HCT116 (cell line): ENCODE measurements around the gene PATZ1. TPM values are rescaled to one million over a fixed set of nuclear protein-coding genes. Genes with fewer than 3 reads are reported as not detected.

Experiments used
- ATAC-seq: fragments of 200-7000 bp; cut with Tn5 transposase; 2 replicates; pipeline ENCODE4 v1.9.1; 2020; ENCODE audit warnings: mild to moderate bottlenecking, moderate library complexity
- BruUV-seq: library from RNA; stranded (reverse); fragments of 400-500 nt; replicated peaks from 2 replicates; lab custom pipeline; 2021; lab: Mats Ljungman, UMichigan
- CTCF ChIA-PET: fragments of 300-600 bp; sonication (Branson Sonifier 250); formaldehyde crosslinking; loops from one replicate; lab custom pipeline; 2021; ENCODE audit warnings: antibody characterized with exemption; lab: Charles Lee
- POLR2A ChIA-PET: fragments of 300-600, 350-600 bp; sonication (Branson Sonifier 250); formaldehyde crosslinking; loops from one replicate; lab custom pipeline; 2021; ENCODE audit warnings: antibody characterized with exemption; lab: Charles Lee
- RAD21 ChIA-PET, 2 experiments: fragments of 300-600 bp; sonication (Branson Sonifier 250); formaldehyde crosslinking; loops; one replicate each; lab custom pipeline; 2023; ENCODE audit warnings: low total read pairs in 2 of 2; ENCODE audit not compliant: uncharacterized antibody in 2 of 2, unreplicated experiment in 2 of 2, low non-redundant PET in 1 of 2; lab: Charles Lee
- DNase-seq: peaks from one replicate; pipeline ENCODE4 v3.0.0-alpha.2; 2010; ENCODE audit warnings: low read depth, low spot score
- H2AFZ ChIP-seq: fragments of 200-600 bp; shearing (Covaris generic), sonication (generic); 2 replicates; pipeline ENCODE4 v1.6.1; 2017; ENCODE audit warnings: low read depth, mixed run types, mixed read lengths, antibody characterized with exemption, low read length; ENCODE audit not compliant: poor library complexity, severe bottlenecking
- H3K27ac ChIP-seq: 2 replicates; pipeline ENCODE4 v1.5.1; 2012; ENCODE audit warnings: low read depth, low read length
- H3K27me3 ChIP-seq: fragments of 200-600 bp; sonication (generic); 2 replicates; pipeline ENCODE4 v1.6.1; 2016; ENCODE audit warnings: mixed run types, low read length, mixed read lengths; ENCODE audit not compliant: insufficient read depth
- H3K36me3 ChIP-seq, 2 experiments: fragments of 200-500 bp in 1 of 2; fragments of 200-600 bp in 1 of 2; sonication (Bioruptor generic) in 1 of 2; sonication (generic) in 1 of 2; 2 replicates each; pipeline versions ENCODE4 v1.5.1 to v1.6.1; 2014 to 2016; ENCODE audit warnings: low read length in 2 of 2, inconsistent platforms in 1 of 2, mixed read lengths in 1 of 2, mixed run types in 1 of 2; ENCODE audit not compliant: insufficient read depth in 2 of 2, control insufficient read depth in 1 of 2
- H3K4me1 ChIP-seq, 2 experiments: fragments of 200-600 bp in 1 of 2; sonication (generic) in 1 of 2; 2 replicates each; pipeline versions ENCODE4 v1.5.1 to v1.6.1; 2012 to 2017; ENCODE audit warnings: low read length in 2 of 2, inconsistent platforms in 1 of 2, mild to moderate bottlenecking in 1 of 2, mixed read lengths in 1 of 2, mixed run types in 1 of 2, moderate library complexity in 1 of 2; ENCODE audit not compliant: insufficient read depth in 2 of 2, control insufficient read depth in 1 of 2
- H3K4me2 ChIP-seq: fragments of 200-600 bp; sonication (generic); 2 replicates; pipeline ENCODE4 v1.6.1; 2017; ENCODE audit warnings: mixed run types, low read length, mixed read lengths
- H3K4me3 ChIP-seq, 2 experiments: fragments of 200-600 bp in 1 of 2; sonication (generic) in 1 of 2; replicated peaks in 1 of 2; 2 replicates each; pipeline ENCODE4 v1.5.1; 2011 to 2016; ENCODE audit warnings: low read length in 2 of 2, control low read depth in 1 of 2, low read depth in 1 of 2, mild to moderate bottlenecking in 1 of 2, mixed read lengths in 1 of 2, mixed run types in 1 of 2
- H3K79me2 ChIP-seq: fragments of 200-600 bp; sonication (generic); 2 replicates; pipeline ENCODE4 v1.6.1; 2017; ENCODE audit warnings: mild to moderate bottlenecking, mixed run types, low read length, moderate library complexity, mixed read lengths; ENCODE audit not compliant: insufficient read depth
- H3K9ac ChIP-seq: fragments of 200-600 bp; sonication (generic); 2 replicates; pipeline ENCODE4 v1.6.1; 2016; ENCODE audit warnings: low read length, mixed read lengths
- H3K9me2 ChIP-seq: fragments of 200-600 bp; sonication (generic), shearing (Covaris generic); 2 replicates; pipeline ENCODE4 v1.6.1; 2017; ENCODE audit warnings: mixed run types, mild to moderate bottlenecking, moderate library complexity; ENCODE audit not compliant: insufficient read depth
- H3K9me3 ChIP-seq, 2 experiments: fragments of 200-500 bp in 1 of 2; fragments of 200-600 bp in 1 of 2; sonication (Bioruptor generic) in 1 of 2; sonication (generic) in 1 of 2; 2 replicates each; pipeline ENCODE4 v1.6.1; 2014 to 2017; ENCODE audit warnings: low read length in 2 of 2, mixed read lengths in 2 of 2, inconsistent platforms in 1 of 2, low read depth in 1 of 2, mild to moderate bottlenecking in 1 of 2, mixed run types in 1 of 2, moderate library complexity in 1 of 2; ENCODE audit not compliant: control insufficient read depth in 1 of 2, insufficient read depth in 1 of 2
- H4K20me1 ChIP-seq: fragments of 200-600 bp; sonication (generic), shearing (Covaris generic); 2 replicates; pipeline ENCODE4 v1.6.1; 2017; ENCODE audit warnings: mixed run types, mild to moderate bottlenecking, moderate library complexity; ENCODE audit not compliant: insufficient read depth
- ATF3 ChIP-seq: IDR thresholded peaks from 2 replicates; pipeline ENCODE4 v1.6.1; 2012
- CBX3 ChIP-seq: IDR thresholded peaks from 2 replicates; pipeline ENCODE4 v1.6.1; 2012; ENCODE audit warnings: low read depth
- CEBPB ChIP-seq: IDR thresholded peaks from 2 replicates; pipeline ENCODE4 v1.6.1; 2012; ENCODE audit warnings: low read depth
- CTCF ChIP-seq, 3 experiments: fragments of 200-600 bp in 1 of 3; sonication (generic) in 1 of 3; IDR thresholded peaks in 2 of 3; conservative IDR thresholded peaks in 1 of 3; 2 replicates each; pipeline ENCODE4 v1.5.1; 2012 to 2017; ENCODE audit warnings: low read depth in 2 of 3, low read length in 2 of 3, antibody characterized with exemption in 1 of 3, borderline replicate concordance in 1 of 3, control low read depth in 1 of 3, mild to moderate bottlenecking in 1 of 3, mixed read lengths in 1 of 3, mixed run types in 1 of 3, moderate library complexity in 1 of 3; ENCODE audit not compliant: insufficient read depth in 1 of 3
- ELF1 ChIP-seq: IDR thresholded peaks from 2 replicates; pipeline ENCODE4 v1.6.1; 2012; ENCODE audit warnings: low read depth, borderline replicate concordance
- EZH2 ChIP-seq: fragments of 200-600 bp; sonication (generic); IDR thresholded peaks from 2 replicates; pipeline ENCODE4 v1.6.1; 2017; ENCODE audit warnings: antibody characterized with exemption, mixed run types
- FOSL1 ChIP-seq: IDR thresholded peaks from 2 replicates; pipeline ENCODE4 v1.6.1; 2012; ENCODE audit warnings: low read depth
- JUND ChIP-seq: IDR thresholded peaks from 2 replicates; pipeline ENCODE4 v1.6.1; 2012
- POLR2A ChIP-seq: IDR thresholded peaks from 2 replicates; pipeline ENCODE4 v1.7.0; 2011; ENCODE audit warnings: borderline replicate concordance; ENCODE audit not compliant: insufficient read depth, insufficient read length; ENCODE audit errors: extremely low read depth
- POLR2AphosphoS5 ChIP-seq: IDR thresholded peaks from 2 replicates; pipeline ENCODE4 v1.6.1; 2011; ENCODE audit warnings: mild to moderate bottlenecking, low read depth, low read length, moderate library complexity
- REST ChIP-seq: IDR thresholded peaks from 2 replicates; pipeline ENCODE4 v1.6.1; 2012; ENCODE audit warnings: low read depth
- SRF ChIP-seq: IDR thresholded peaks from 2 replicates; pipeline ENCODE4 v1.6.1; 2012; ENCODE audit warnings: low read depth
- TCF7L2 ChIP-seq: IDR thresholded peaks from 2 replicates; pipeline ENCODE4 v1.7.0; 2011; ENCODE audit warnings: borderline replicate concordance, inconsistent platforms; ENCODE audit not compliant: insufficient read depth, insufficient read length; ENCODE audit errors: extremely low read depth
- YY1 ChIP-seq: IDR thresholded peaks from 2 replicates; pipeline ENCODE4 v1.6.1; 2011; ENCODE audit warnings: low read length, low read depth, moderate library complexity, mild to moderate bottlenecking; ENCODE audit not compliant: insufficient replicate concordance; ENCODE audit errors: extremely low read depth
- ZNF274 ChIP-seq: fragments of 200-500 bp; sonication (Bioruptor generic); IDR thresholded peaks from 2 replicates; pipeline ENCODE4 v1.6.1; 2014; ENCODE audit warnings: mild to moderate bottlenecking, low read depth, low read length, inconsistent platforms
- intact Hi-C: fragments of 100-400 bp; cut with micrococcal nuclease; formaldehyde crosslinking; loops from 2 replicates; pipeline ENCODE4 v1.10.0; 2022
- total RNA-seq: library from RNA; stranded (reverse); gene quantifications from one replicate; pipeline ENCODE4 v1.2.1, GENCODE V29; 2021; ENCODE audit not compliant: unreplicated experiment

The PATZ1 gene
- total RNA-seq, 1 experiment from 2014 or later, result 30.6 TPM

GRCh38 chr22:31278151-31278621 is 68.0 kb downstream of the PATZ1 start:
- CTCF ChIA-PET, result no interaction called here
- peaks cover 5 to 12% of the 10 kb centered on the region in 2 experiments; a peak in 3 of 4 replicates for H3K4me1 ChIP-seq
- ATAC-seq (no peak), DNase-seq (no peak)
- intact Hi-C loops, result no loop called here
- peaks cover 9% of the 10 kb centered on the region in 2 experiments; a peak in 3 of 4 replicates for H3K36me3 ChIP-seq
- no peaks in the 10 kb centered on the region for H3K9me2 ChIP-seq
- H4K20me1 ChIP-seq, result no peaks in the 10 kb centered on the region
- no peaks in the 10 kb centered on the region for H3K79me2 ChIP-seq
- H3K4me3 ChIP-seq, result no peak overlapping the region
- no peaks in the 10 kb centered on the region for H3K27me3 ChIP-seq
- RAD21 ChIA-PET, result no interaction called here
- BruUV-seq, result no TSS peak
- no peaks in the 10 kb centered on the region for H3K9me3 ChIP-seq
- H3K9ac ChIP-seq, result no peak overlapping the region
- no peak overlapping the region for H3K27ac ChIP-seq
- POLR2A ChIA-PET, result no interaction called here
- no peak overlapping the region for H2AFZ ChIP-seq
- no peak for TF ChIP-seq ELF1
- no peak for TF ChIP-seq YY1
- no peak overlapping the region for H3K4me2 ChIP-seq

GRCh38 chr22:31277741-31278140 is 68.4 kb downstream of the PATZ1 start:
- CTCF ChIA-PET, result no interaction called here

More at GRCh38 chr22:31277741-31278140, 68.4 kb downstream of the PATZ1 start:
- no peak overlapping the region for H3K9ac ChIP-seq
- H3K36me3 ChIP-seq, result peaks cover 9 to 11% of the 10 kb centered on the region in 2 experiments; a peak in 3 of 4 replicates
- H3K27ac ChIP-seq, result no peak overlapping the region
- no peak for ATAC-seq
- no peaks in the 10 kb centered on the region for H4K20me1 ChIP-seq
- no peaks in the 10 kb centered on the region for H3K9me2 ChIP-seq
- no peak for TF ChIP-seq CTCF (IDR thresholded peaks at IDR 0.05 in 2 of 3, conservative IDR thresholded peaks at IDR 0.05 in 1 of 3; ENCODE audit: borderline replicate concordance in 1 of 3, insufficient read depth in 1 of 3, low read depth in 2 of 3, low read length in 2 of 3)
- no peak for TF ChIP-seq JUND
- no peak for TF ChIP-seq POLR2A
- no peak for TF ChIP-seq CBX3
- no peak for TF ChIP-seq TCF7L2
- TF ChIP-seq ELF1, result no peak
- TF ChIP-seq SRF, result no peak
- no peak for TF ChIP-seq YY1
- no peak for TF ChIP-seq CEBPB
- TF ChIP-seq EZH2, result no peak
- TF ChIP-seq FOSL1, result no peak
- TF ChIP-seq REST, result no peak
- TF ChIP-seq POLR2AphosphoS5, result no peak
- no peak for TF ChIP-seq ZNF274
- no peak for TF ChIP-seq ATF3
- ChIA-PET RAD21 (no interaction called here), POLR2A (no interaction called here)
- no peak overlapping the region for H3K4me2 ChIP-seq
- DNase-seq, result no peak
- H3K4me3 ChIP-seq, result no peak overlapping the region
- BruUV-seq, result no TSS peak
- intact Hi-C loops, result no loop called here
- H3K27me3 ChIP-seq, result no peaks in the 10 kb centered on the region
- H3K4me1 ChIP-seq, result peaks cover 5 to 12% of the 10 kb centered on the region in 2 experiments; a peak in 3 of 4 replicates
- H3K79me2 ChIP-seq, result no peaks in the 10 kb centered on the region
- no peaks in the 10 kb centered on the region for H3K9me3 ChIP-seq
- H2AFZ ChIP-seq, result no peak overlapping the region
